K562 (cell line): ENCODE measurements around the gene RGS14. TPM values are rescaled to one million over a fixed set of nuclear protein-coding genes. Genes with fewer than 3 reads are reported as not detected.

Source experiments
- BACH1 ChIP-seq: fragments of 200-800 bp; sonication (Bioruptor generic); IDR thresholded peaks from 2 replicates; pipeline ENCODE4 v1.6.1; 2016; ENCODE audit warnings: missing genetic modification characterization, missing compliant biosample characterization
- BRF1 ChIP-seq: IDR thresholded peaks from 3 replicates; pipeline ENCODE4 v1.6.1; 2011; ENCODE audit warnings: borderline replicate concordance, mild to moderate bottlenecking; ENCODE audit not compliant: insufficient read length; ENCODE audit errors: extremely low read depth
- CBX8 ChIP-seq: fragments of 200-600 bp; sonication (generic); IDR thresholded peaks from 2 replicates; pipeline ENCODE4 v1.6.1; 2012; ENCODE audit warnings: borderline replicate concordance, mixed run types, low read depth, mild to moderate bottlenecking, moderate library complexity, mixed read lengths, low read length, control low read depth, inconsistent platforms; ENCODE audit not compliant: poor library complexity, severe bottlenecking; ENCODE audit errors: extremely low read depth
- HLTF ChIP-seq: fragments of 450-650 bp; IDR thresholded peaks from 2 replicates; pipeline ENCODE4 v1.6.1; 2016
- KHSRP ChIP-seq: fragments of 450-650 bp; IDR thresholded peaks from 2 replicates; pipeline ENCODE4 v1.6.1; 2017
- NCOA6 ChIP-seq: fragments of 450-650 bp; IDR thresholded peaks from 2 replicates; pipeline ENCODE4 v1.6.1; 2017; ENCODE audit warnings: mild to moderate bottlenecking
- POLR2AphosphoS2 ChIP-seq: IDR thresholded peaks from 2 replicates; pipeline ENCODE4 v1.6.1; 2012; ENCODE audit warnings: low read length, improper control_type of control experiment
- POLR2AphosphoS5 ChIP-seq: IDR thresholded peaks from 2 replicates; pipeline ENCODE4 v1.6.1; 2011; ENCODE audit warnings: mild to moderate bottlenecking, low read depth, low read length, moderate library complexity; ENCODE audit not compliant: control insufficient read depth, insufficient read depth
- RBBP5 ChIP-seq: fragments of 200-600 bp; sonication (generic); IDR thresholded peaks from 2 replicates; pipeline ENCODE4 v1.6.1; 2012; ENCODE audit warnings: borderline replicate concordance, mild to moderate bottlenecking, low read length, control low read depth, inconsistent platforms; ENCODE audit not compliant: insufficient read depth, poor library complexity, severe bottlenecking
- RBM39 ChIP-seq: fragments of 200-400 bp; formaldehyde crosslinking; optimal IDR thresholded peaks from 2 replicates; pipeline ENCODE3; 2018; ENCODE audit warnings: low read depth, low read length
- SRSF3 ChIP-seq: fragments of 200-400 bp; formaldehyde crosslinking; IDR thresholded peaks from 2 replicates; pipeline ENCODE4 v1.6.1; 2016; ENCODE audit warnings: mild to moderate bottlenecking, low read length, moderate library complexity; ENCODE audit not compliant: insufficient read depth
- TCF7L2 ChIP-seq: fragments of 150-350 bp; IDR thresholded peaks from 2 replicates; pipeline ENCODE4 v1.6.1; 2016; ENCODE audit warnings: low read depth, mild to moderate bottlenecking, low read length, moderate library complexity
- ZNF184 ChIP-seq: sonication (generic); formaldehyde crosslinking; IDR thresholded peaks from 2 replicates; pipeline ENCODE4 v1.5.0; 2020; ENCODE audit warnings: missing genetic modification reagents
- ZNF507 ChIP-seq: conservative IDR thresholded peaks from 2 replicates; pipeline ENCODE4 v1.6.1; 2017; ENCODE audit warnings: missing genetic modification characterization, missing compliant biosample characterization
- polyA plus RNA-seq, 8 experiments: library from polyadenylated mRNA; depleted of rRNA in 4 of 8; stranded (reverse) in 5 of 8; unstranded in 3 of 8; fragments of >200 nt; fragmentation: Nextera tagmentation in 2 of 8; fragmentation: Illumina TruSeq in 1 of 8; extraction: Ambion mirVana in 2 of 8; extraction: Trizol in 1 of 8; gene quantifications; 2 replicates each; pipeline versions ENCODE4 v1.2.1 to v1.2.3, GENCODE V29; 2011 to 2014; ENCODE audit warnings: inconsistent platforms in 1 of 8, missing spikeins in 1 of 8
- total RNA-seq, 7 experiments: library from RNA; depleted of rRNA in 6 of 7; stranded (reverse); fragments of >200 nt in 6 of 7; fragmentation: Illumina TruSeq in 2 of 7; extraction: Trizol in 2 of 7; gene quantifications; 2 replicates each; pipeline versions ENCODE4 v1.2.1 to v1.2.3, GENCODE V29; 2011 to 2021; ENCODE audit warnings: low replicate concordance in 1 of 7
- TF ChIP-seq, protein P1 (sequence below), 2 experiments: fragments of 450-650 bp in 1 of 2; sonication (generic) in 1 of 2; formaldehyde crosslinking in 1 of 2; IDR thresholded peaks; 2 replicates each; pipeline versions ENCODE4 v1.7.1 to v1.9.0; 2016 to 2022; ENCODE audit warnings: inconsistent platforms in 1 of 2, mild to moderate bottlenecking in 1 of 2, missing genetic modification reagents in 1 of 2
- TF ChIP-seq, protein P2 (sequence below), 3 experiments: IDR thresholded peaks in 2 of 3; conservative IDR thresholded peaks in 1 of 3; 2 replicates each; pipeline ENCODE4 v1.5.1; 2011 to 2012; ENCODE audit warnings: low read length in 3 of 3, mild to moderate bottlenecking in 3 of 3, control low read depth in 2 of 3, improper control_type of control experiment in 1 of 3, inconsistent platforms in 1 of 3, low read depth in 1 of 3, mixed read lengths in 1 of 3, moderate library complexity in 1 of 3; ENCODE audit not compliant: insufficient read depth in 2 of 3

Gene RGS14
- total and polyA plus RNA-seq, 9 of the 15 experiments (the other 6 are each of a cell fraction or from before 2014, with no cell fraction given): 0.28 to 75.9 (median 34.5) TPM

DNA sequence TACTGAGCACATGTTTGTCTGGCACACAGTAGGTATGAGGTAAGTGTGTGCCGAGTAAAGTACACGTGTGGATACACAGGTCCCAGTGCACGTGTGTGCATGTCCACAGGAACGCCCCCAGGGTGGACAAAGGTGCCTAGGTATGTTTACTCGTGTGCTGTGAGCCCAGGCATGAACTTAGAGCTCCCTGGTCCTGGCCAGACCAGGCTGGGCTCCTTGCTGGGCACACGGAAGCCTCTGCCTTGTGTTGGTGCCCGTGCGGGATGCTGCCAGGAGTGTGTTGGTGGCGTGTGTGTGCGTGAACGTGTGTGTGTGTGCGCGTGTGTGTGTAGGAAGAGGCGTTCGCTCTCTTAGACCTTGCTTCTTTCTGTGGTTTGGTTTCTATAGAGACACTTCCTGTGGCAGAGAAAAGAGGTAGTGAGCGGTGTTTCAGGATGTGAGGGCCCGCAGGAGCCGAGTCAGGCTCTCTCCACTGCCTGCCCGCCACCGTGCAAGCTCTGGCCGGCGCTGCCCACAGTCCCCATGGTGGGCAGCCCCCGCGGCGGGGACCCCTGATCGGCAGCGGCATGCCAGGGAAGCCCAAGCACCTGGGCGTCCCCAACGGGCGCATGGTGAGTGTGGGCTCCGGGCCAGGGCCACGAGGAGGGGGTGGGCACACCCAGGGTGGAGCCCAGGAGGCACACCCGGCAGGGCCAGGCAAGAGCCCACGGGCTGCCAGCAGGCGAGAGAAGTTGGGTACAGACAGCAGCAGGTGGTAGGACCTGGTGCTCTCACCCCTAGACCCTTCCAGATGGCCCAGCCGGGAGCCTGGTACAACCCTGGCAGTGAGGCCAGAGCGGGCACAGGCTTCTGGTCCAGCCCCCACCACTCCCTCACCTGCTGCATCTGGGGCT, at the start of gene RGS14 (continued):
- TF ChIP-seq, protein P1, sequence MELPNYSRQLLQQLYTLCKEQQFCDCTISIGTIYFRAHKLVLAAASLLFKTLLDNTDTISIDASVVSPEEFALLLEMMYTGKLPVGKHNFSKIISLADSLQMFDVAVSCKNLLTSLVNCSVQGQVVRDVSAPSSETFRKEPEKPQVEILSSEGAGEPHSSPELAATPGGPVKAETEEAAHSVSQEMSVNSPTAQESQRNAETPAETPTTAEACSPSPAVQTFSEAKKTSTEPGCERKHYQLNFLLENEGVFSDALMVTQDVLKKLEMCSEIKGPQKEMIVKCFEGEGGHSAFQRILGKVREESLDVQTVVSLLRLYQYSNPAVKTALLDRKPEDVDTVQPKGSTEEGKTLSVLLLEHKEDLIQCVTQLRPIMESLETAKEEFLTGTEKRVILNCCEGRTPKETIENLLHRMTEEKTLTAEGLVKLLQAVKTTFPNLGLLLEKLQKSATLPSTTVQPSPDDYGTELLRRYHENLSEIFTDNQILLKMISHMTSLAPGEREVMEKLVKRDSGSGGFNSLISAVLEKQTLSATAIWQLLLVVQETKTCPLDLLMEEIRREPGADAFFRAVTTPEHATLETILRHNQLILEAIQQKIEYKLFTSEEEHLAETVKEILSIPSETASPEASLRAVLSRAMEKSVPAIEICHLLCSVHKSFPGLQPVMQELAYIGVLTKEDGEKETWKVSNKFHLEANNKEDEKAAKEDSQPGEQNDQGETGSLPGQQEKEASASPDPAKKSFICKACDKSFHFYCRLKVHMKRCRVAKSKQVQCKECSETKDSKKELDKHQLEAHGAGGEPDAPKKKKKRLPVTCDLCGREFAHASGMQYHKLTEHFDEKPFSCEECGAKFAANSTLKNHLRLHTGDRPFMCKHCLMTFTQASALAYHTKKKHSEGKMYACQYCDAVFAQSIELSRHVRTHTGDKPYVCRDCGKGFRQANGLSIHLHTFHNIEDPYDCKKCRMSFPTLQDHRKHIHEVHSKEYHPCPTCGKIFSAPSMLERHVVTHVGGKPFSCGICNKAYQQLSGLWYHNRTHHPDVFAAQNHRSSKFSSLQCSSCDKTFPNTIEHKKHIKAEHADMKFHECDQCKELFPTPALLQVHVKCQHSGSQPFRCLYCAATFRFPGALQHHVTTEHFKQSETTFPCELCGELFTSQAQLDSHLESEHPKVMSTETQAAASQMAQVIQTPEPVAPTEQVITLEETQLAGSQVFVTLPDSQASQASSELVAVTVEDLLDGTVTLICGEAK (IDR thresholded peaks at IDR 0.05): peak; percentile 60; the same call in 1 of the 2 replicates
- TF ChIP-seq, protein P1 (CRISPR knock-in tag; IDR thresholded peaks at IDR 0.05): no peak
- no peak for TF ChIP-seq KHSRP
- no peak for TF ChIP-seq BACH1
- no peak for TF ChIP-seq TCF7L2
- TF ChIP-seq SRSF3: no peak
- TF ChIP-seq, protein P2, sequence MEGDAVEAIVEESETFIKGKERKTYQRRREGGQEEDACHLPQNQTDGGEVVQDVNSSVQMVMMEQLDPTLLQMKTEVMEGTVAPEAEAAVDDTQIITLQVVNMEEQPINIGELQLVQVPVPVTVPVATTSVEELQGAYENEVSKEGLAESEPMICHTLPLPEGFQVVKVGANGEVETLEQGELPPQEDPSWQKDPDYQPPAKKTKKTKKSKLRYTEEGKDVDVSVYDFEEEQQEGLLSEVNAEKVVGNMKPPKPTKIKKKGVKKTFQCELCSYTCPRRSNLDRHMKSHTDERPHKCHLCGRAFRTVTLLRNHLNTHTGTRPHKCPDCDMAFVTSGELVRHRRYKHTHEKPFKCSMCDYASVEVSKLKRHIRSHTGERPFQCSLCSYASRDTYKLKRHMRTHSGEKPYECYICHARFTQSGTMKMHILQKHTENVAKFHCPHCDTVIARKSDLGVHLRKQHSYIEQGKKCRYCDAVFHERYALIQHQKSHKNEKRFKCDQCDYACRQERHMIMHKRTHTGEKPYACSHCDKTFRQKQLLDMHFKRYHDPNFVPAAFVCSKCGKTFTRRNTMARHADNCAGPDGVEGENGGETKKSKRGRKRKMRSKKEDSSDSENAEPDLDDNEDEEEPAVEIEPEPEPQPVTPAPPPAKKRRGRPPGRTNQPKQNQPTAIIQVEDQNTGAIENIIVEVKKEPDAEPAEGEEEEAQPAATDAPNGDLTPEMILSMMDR (IDR thresholded peaks at IDR 0.05 in 2 of 3, conservative IDR thresholded peaks at IDR 0.05 in 1 of 3; ENCODE audit: insufficient read depth in 2 of 3, low read depth in 1 of 3, low read length in 3 of 3): no peak
- TF ChIP-seq POLR2AphosphoS5: no peak
- TF ChIP-seq POLR2AphosphoS2: no peak
- no peak for TF ChIP-seq NCOA6
- no peak for TF ChIP-seq RBM39
- no peak for TF ChIP-seq ZNF184 (CRISPR knock-in tag)
- TF ChIP-seq ZNF507 (tag): no peak
- peak; percentile 46 for TF ChIP-seq RBBP5
- no peak for TF ChIP-seq BRF1
- TF ChIP-seq HLTF: no peak
- no peak for TF ChIP-seq CBX8
